GM18505 (cell line): Measurements from ENCODE around the gene ZBTB24.

Experiments used
- ATAC-seq: cut with Tn5 transposase; IDR thresholded peaks from one replicate; pipeline ENCODE4 v1.9.1; 2021; ENCODE audit not compliant: unreplicated experiment
- POLR2A ChIP-seq: IDR thresholded peaks from 4 replicates; pipeline ENCODE4 v1.6.1; 2011; ENCODE audit warnings: borderline replicate concordance; ENCODE audit not compliant: insufficient read depth, insufficient read length; ENCODE audit errors: extremely low read depth

ZBTB24 gene

DNA sequence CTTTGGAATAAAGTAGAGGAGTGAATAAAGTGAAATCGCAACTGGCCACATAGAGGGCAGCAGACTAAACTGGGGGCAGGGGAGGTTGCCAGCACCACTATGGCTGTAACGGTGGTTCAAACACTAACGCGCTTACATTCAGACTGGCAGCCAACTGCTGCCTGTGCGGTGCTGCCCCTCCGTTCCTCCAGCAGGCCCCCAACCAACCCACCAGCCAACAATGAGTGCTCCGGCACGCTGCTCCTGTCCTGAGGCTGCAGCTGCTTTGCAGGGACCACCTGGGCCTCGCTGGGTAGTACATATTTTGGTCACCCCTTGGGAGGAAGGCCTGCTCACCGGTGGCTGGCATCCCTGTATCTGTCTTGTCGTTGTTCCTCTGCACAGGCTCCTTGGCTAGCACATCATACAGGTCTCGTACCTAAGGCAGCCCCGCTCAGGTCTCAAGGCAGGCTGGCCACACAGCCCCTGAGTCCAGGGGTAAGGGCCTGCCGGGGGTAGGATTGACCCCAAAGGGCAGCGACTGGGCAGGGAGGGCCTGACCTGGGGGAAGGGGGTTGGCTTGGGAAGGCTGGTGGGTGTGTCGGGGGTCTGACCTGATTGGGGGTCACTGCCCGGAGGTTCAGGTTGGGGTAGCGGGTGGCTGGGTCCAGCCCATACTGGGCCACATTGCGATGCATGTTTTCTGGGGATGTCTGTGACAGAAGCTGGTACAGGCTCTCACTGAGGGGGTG, 33.8 kb downstream of the ZBTB24 start:
- no peak for TF ChIP-seq POLR2A
- ATAC-seq, result no peak

DNA sequence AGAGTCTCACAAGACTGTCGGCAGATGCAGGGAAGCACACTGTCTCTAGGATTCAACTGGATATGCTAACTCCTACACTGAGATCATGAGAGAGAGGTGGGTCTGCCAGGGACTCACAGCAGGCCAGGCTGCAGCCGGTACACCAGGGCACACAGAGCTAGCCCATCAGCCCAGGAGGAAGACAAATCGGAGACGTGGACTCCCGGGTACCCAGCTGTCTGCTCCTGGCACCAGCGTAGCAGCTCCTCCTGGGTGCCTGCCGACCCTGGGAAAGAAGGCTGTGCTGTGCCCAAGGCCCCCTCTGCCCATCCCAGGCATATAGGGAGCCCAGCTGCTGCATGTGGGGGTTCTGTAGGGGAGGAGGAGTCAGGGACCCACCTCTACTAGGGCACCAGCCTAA, 34.4 kb downstream of the ZBTB24 start:
- ATAC-seq, result no peak
- TF ChIP-seq POLR2A, result peak; percentile 37

DNA sequence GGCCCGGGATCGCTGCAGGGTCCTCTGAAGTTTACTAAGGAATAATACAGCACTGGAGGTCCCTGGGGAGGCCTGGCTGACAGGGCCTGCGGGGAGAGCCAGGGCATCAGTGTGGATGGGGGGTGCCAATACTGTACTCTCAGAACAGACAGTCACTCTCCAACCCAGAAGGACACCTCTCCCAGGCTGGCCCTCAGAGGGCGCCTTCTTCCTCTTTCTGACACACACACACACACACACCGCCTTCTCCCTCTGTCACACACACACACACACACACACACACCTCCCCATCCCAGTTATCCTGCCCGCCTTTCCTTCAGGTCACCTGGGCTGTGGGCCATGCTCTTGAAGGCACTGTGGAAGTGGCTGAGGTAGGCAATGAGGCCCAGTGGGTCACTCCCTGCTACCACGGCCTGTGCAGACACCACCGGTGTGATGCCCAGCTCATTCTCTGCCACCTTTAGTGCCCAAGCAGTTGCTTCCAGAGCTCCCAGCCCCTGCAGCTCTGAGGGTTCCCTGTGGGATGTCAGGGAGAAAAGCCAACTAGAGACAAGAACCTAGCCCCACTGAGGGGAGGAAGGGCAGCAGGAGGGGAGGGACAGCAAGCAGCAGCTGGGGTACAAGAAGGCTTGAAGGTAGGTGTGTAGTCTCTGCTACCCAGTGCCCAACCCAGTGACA, 35.0 kb downstream of the ZBTB24 start:
- no peak for TF ChIP-seq POLR2A
- no peak for ATAC-seq

DNA sequence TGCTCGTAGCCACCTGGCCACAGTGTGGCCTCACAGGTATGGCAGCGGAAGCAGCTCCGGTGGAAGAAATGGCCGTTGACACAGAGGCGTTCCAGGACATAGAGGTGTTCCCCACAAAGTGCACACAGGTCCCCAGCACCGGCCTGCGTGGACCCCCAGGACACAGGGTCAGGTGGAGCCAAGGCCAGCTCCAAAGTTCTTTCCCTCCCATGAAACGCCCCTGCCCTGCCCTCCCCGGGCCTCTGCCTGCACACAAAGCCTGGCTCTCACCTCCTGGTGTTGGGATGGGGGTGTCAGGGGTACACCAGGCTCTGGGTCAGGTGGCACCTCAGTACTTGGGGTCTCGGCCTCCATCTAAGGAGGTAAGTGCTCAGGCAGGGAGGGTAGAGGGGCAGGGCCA, 35.9 kb downstream of the ZBTB24 start:
- ATAC-seq, result no peak
- TF ChIP-seq POLR2A, result no peak

DNA sequence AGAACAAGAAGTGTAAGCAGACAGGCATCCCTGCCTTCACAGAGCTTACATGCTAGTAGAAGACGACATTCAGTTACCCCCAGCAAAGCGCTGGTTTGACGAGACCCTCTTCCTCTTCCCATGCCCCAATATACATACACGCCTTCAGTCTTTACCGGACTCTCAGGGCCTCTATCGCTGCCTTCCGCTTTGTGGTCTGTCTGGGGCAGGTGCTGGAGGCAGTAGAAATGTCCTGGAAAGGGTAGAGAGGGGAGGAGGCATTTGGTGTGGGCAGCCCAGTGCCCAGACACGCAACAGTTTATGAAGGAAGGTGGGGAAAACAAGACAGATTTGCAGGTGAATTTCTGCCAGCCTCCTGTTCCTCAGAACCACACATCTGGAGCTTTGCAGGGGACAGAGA, 36.5 kb downstream of the ZBTB24 start:
- no peak for ATAC-seq
- no peak for TF ChIP-seq POLR2A

DNA sequence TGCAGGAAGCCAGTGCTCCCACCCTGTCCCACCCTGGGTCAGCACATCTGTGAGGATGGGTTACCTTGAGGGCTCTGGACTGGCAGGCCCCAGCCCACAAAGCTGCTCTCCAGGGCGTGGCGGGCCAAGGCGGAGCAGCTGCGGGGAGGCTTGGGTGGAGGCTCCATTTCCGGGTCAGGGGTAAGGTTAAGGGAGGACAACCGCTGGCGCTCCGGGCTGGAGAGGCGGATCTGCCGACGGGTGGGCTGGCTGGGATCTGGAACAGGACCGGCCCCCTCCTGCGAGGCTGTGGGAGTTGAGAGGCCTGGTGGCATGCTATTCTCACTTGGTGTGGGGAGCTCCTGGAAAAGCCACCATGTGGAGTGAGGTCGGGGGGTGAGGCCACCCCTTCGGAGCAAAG, 36.9 kb downstream of the ZBTB24 start:
- TF ChIP-seq POLR2A, result no peak
- no peak for ATAC-seq

DNA sequence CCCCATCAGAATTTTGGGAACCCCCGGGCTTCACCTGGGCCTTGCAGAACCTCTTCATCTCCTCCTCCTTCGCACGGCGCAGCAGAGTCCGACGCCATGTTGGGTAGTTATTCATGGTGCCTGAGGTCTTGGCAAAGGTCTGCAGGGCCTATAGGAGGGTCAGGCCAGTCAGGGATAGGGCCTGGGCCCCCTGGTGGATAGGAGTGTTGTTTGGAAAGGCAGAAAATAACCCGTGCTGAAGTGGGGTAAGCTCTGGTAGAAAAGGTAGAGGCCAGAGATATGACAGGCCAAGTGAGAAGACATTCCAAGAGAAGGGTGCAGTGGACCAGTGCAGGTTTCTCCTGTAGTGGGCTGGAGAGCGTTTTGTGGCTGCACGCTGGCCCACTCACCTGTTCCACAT, 37.6 kb downstream of the ZBTB24 start:
- no peak for TF ChIP-seq POLR2A
- ATAC-seq, result no peak

DNA sequence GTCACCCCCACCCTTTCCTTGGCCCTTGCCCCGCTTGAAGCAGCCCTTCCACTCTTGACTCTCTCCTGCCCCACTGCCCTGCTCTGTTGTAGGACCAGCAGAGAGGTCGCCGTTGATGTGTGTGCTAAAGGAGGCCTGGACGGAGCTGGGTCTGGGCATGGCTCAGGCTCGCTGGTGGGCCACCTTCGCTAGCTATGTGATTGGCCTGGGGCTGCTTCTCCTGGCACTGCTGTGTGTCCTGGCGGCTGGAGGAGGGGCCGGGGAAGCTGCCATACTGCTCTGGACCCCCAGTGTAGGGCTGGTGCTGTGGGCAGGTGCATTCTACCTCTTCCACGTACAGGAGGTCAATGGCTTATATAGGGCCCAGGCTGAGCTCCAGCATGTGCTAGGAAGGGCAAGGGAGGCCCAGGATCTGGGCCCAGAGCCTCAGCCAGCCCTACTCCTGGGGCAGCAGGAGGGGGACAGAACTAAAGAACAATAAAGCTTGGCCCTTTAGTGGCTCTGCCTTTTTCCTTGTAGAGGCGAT, 39.5 kb downstream of the ZBTB24 start:
- TF ChIP-seq POLR2A, result no peak

DNA sequence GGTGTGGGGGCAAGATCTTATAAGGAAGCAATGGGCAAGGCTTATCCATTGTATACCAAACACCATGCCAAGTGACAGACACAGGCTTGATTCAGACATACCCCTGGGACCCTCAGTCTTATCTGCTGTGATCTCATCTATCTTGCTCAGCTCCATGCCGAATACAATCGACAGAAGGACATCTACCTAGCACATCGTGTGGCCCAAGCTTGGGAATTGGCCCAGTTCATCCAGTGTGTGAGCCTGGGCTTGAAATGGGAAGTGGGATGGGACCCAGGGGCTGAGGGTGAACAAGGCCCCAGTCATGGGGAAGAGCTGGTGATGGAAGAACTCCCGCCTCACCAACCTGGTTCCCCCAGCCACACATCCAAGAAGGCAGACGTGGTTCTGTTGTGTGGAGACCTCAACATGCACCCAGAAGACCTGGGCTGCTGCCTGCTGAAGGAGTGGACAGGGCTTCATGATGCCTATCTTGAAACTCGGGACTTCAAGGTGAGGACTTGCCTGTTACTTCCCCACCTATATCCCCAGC, 40.6 kb downstream of the ZBTB24 start:
- no peak for ATAC-seq
- no peak for TF ChIP-seq POLR2A

More for the DNA sequence above, 39.5 kb downstream of the ZBTB24 start:
- no peak for ATAC-seq

DNA sequence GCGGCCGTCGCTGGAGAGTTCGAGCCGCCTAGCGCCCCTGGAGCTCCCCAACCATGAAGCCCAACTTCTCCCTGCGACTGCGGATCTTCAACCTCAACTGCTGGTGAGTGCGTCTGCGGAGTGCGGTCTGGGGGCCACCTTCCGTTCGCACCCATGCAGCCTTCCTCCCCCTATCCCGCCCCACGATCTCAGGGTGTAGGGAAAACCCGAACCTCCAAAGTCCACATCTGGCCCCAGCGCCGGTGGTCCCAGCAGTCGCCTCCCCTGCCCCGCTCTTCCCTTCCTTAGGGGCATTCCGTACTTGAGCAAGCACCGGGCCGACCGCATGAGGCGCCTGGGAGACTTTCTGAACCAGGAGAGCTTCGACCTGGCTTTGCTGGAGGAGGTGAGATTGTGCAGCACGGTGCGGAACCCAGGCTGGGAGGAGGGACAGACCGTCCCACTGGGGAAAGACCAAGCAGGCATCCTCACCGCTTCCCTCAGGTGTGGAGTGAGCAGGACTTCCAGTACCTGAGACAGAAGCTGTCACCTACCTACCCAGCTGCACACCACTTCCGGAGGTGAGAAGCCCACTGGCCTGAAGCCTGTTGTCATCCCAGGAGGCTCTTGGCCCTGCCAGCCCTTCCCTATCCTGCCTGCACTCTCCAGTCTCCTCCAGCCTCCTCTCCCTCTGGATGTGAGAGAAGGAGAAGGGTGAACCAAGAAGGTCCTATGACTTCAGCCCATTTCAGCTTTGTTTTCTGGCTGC, 41.8 kb downstream of the ZBTB24 start:
- no peak for TF ChIP-seq POLR2A
- ATAC-seq, result peak; percentile 12

DNA sequence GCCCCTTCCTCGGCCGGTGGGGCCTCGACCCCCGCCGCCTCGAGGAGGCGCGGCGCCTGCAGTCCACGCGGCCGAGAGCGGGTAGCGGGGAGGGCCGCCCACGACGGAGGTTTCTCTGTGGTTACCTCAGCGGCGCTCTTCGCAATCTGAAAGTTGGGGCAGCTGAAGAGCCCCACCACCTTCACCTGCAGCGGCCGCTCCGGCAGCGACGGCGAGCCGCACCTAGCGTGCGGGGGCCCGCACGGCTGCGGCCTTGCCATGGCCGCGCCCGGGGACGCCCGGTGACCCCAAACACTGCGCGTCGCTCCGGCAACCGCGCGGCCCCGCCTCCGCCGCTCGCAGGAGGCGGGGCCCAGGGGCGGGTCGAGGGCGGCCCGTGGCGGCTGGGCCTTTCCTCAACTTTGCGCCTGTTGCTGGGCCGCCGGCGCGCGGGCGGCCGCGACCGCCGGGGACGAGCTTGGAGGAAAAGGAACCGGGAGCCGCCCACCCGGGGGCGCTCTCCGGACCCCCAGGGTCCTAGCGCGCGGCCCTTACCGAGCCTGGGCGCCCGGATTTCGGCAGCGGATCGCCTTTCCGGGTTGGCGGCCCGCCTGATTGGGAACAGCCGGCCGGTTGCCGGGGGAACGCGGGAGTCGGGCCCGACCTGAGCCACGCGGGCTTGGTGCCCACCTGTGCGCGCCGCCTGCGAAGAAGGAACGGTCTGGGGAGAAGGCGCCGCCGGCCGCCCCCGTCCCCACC, 42.5 kb downstream of the ZBTB24 start, which contains the start of the genes PPIL6 and SMPD2:
Gene PPIL6, minus strand, starts transcription at position 298 of the 738 bp plus-strand sequence. Its CDS starts 38 bp downstream, at position 260.
Gene SMPD2, plus strand, starts transcription at position 394 of the 738 bp plus-strand sequence. CDS start 398 bp downstream, outside the sequence.
- TF ChIP-seq POLR2A, result peak; percentile 58
- peak; percentile 89 for ATAC-seq

DNA sequence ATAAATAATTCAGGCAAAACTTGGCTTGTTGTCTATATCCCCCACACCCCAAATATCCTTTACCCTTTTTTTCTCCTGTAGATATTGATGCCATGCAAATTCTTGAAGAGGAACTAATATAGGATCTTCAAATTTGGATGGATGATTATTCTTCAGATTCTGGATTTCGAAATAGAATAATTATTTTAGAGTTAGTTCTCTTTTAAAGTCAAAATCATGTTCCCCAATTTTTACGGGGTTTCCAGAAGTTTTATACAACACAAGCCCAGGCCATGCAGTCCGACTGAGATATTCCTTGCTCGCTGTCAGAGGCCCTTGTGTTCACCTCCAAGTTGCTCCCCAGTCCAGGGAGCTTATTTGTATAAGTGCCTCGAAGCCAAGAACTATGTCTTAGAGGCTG, 47.0 kb downstream of the ZBTB24 start:
- no peak for TF ChIP-seq POLR2A

DNA sequence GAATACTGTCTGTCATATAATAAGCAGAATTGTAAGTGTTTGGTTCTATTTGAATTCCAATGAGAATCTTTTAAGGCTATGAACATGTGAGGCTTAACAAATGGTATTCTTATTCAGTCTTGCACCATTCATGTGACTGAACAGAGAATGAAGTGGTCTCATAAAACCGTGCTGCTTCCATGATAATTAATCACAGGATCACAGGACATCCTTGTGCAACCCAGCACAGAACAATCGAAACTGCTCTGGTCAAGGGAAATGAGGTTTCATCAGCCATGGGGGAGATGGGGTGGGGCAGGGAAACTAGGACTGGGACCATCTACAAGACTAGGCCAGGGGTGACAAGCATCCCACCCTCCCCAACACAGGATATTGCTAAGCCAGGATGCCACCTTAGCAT, 48.6 kb downstream of the ZBTB24 start:
- no peak for TF ChIP-seq POLR2A
- no peak for ATAC-seq

More for the DNA sequence above, 47.0 kb downstream of the ZBTB24 start:
- no peak for ATAC-seq

DNA sequence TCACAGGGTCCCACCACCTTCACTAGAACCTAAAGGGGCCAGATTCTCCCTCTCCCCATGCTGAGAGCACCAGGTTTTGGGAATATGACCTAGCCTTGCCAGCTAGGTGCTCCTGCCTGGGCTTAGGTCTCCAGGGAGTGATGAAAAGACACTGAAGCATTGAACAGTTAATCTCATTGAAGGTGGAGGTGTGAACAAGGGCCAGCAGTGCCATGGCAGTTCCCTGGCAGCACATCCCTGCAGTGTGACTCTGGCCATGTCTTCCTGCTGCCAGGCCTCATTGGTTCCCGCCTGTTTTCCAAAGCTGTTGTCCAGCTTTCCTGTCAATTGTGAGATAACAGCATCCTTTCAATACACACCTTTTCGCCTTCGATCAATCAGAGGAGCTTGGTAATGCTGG, 53.5 kb downstream of the ZBTB24 start:
- no peak for ATAC-seq
- TF ChIP-seq POLR2A, result no peak
